ENCODE data around the gene SMYD4. TPM values are rescaled to one million over a fixed set of nuclear protein-coding genes. Genes with fewer than 3 reads are reported as not detected.

The SMYD4 gene
- total RNA-seq, 1 experiment from 2014 or later = 23.3 TPM

DNA sequence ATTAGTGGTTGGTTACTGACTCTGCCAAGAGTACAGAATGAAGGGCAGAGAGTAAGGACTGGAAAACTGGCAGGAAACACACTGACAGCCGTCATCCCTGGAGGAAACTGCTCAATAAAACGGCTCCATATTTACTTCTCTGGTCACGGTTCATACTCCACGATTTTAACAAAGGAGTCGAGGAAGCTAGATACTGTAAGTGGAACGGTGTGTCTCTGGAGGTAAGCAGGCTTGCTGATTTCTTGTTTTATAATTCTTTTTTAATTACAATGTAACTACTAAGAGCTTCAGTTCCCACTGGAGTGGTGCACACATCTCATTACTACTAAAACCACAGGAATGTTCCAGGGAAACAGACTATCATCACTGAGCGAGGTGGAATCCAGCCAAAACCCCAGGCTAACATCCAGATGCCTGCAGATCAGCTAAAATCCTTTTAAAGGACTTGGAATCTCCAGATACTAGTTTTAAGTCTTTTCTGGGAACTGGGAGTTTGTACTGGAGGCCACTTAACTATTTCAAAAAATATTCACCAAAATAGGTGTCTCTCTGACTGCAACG, 50.1 kb downstream of the SMYD4 start:
- ChIA-PET CTCF (interaction anchor here (0.6 to 1.1 kb wide), 2 partner anchors 33 to 63 kb away, joined by 3 to 4 read pairs; no protein-coding TSS in a partner anchor), POLR2A (ENCODE audit: unreplicated experiment) (no interaction called here)
- intact Hi-C loops (cut with micrococcal nuclease; ENCODE audit: unreplicated experiment) = no loop called here
- no TSS peak for BruUV-seq (replicated peaks)
- no peak overlapping the region for H2AFZ ChIP-seq
- peaks cover 10% of the 10 kb centered on the region; the same call in 1 of the 2 replicates for H3F3A ChIP-seq (ENCODE audit: insufficient read depth, low read depth)
- no peaks in the 10 kb centered on the region for H3K36me3 ChIP-seq (ENCODE audit: low read depth)
- no peaks in the 10 kb centered on the region for H3K9me2 ChIP-seq (ENCODE audit: insufficient read depth)
- no peak overlapping the region for H3K4me3 ChIP-seq
- H3K79me2 ChIP-seq (ENCODE audit: low read depth) = no peaks in the 10 kb centered on the region
- no peaks in the 10 kb centered on the region for H4K20me1 ChIP-seq (ENCODE audit: insufficient read depth)
- no peaks in the 10 kb centered on the region for H3K4me1 ChIP-seq (replicated peaks; ENCODE audit: insufficient read depth)
- H3K27me3 ChIP-seq (ENCODE audit: insufficient read depth, low read depth) = no peaks in the 10 kb centered on the region
- no peak for TF ChIP-seq EZH2 (IDR thresholded peaks at IDR 0.05; ENCODE audit: low read depth)
- TF ChIP-seq, protein P1, sequence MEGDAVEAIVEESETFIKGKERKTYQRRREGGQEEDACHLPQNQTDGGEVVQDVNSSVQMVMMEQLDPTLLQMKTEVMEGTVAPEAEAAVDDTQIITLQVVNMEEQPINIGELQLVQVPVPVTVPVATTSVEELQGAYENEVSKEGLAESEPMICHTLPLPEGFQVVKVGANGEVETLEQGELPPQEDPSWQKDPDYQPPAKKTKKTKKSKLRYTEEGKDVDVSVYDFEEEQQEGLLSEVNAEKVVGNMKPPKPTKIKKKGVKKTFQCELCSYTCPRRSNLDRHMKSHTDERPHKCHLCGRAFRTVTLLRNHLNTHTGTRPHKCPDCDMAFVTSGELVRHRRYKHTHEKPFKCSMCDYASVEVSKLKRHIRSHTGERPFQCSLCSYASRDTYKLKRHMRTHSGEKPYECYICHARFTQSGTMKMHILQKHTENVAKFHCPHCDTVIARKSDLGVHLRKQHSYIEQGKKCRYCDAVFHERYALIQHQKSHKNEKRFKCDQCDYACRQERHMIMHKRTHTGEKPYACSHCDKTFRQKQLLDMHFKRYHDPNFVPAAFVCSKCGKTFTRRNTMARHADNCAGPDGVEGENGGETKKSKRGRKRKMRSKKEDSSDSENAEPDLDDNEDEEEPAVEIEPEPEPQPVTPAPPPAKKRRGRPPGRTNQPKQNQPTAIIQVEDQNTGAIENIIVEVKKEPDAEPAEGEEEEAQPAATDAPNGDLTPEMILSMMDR (conservative IDR thresholded peaks at IDR 0.05) = no peak
- H3K4me2 ChIP-seq = no peak overlapping the region
- peak in 1 of 2 experiments; percentile 51 for DNase-seq
- no peaks in the 10 kb centered on the region for H3K9me3 ChIP-seq (ENCODE audit: insufficient read depth, low read depth)
- H3K27ac ChIP-seq = no peak overlapping the region

DNA sequence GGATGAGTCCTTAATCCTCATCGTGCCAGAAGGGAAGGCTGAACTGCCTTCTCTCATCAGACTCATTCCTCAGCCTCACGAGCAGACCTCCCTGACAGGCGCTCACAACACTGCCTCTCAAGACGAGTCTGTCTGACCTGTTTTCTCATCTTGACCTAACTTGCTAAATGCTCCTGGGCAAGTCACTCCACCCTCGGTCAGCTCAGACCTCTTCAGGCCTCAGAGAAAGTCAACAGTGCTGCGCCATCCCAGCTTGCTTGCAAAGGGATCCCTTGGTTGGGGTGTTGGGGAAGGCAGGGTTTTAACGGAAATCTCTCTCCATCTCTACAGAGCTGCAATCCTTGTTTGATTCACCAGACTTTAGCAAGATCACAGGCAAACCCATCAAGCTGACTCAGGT, 52.8 kb downstream of the SMYD4 start:
- Histone ChIP-seq H3K4me3 (no peak overlapping the region), H3K27me3 (ENCODE audit: insufficient read depth, low read depth) (no peaks in the 10 kb centered on the region), H3K9me2 (ENCODE audit: insufficient read depth) (no peaks in the 10 kb centered on the region), H4K20me1 (ENCODE audit: insufficient read depth) (no peaks in the 10 kb centered on the region), H3K27ac (no peak overlapping the region), H3K4me2 (no peak overlapping the region), H2AFZ (no peak overlapping the region), H3K9me3 (ENCODE audit: insufficient read depth, low read depth) (no peaks in the 10 kb centered on the region), H3K79me2 (ENCODE audit: low read depth) (no peaks in the 10 kb centered on the region), H3K36me3 (ENCODE audit: low read depth) (no peaks in the 10 kb centered on the region), H3K4me1 (replicated peaks; ENCODE audit: insufficient read depth) (no peaks in the 10 kb centered on the region), H3F3A (ENCODE audit: insufficient read depth, low read depth) (peaks cover 4% of the 10 kb centered on the region; the same call in 1 of the 2 replicates)
- intact Hi-C loops (cut with micrococcal nuclease; ENCODE audit: unreplicated experiment) = no loop called here
- DNase-seq = no peak
- TF ChIP-seq EZH2 (IDR thresholded peaks at IDR 0.05; ENCODE audit: low read depth) = no peak
- TF ChIP-seq, protein P1 (conservative IDR thresholded peaks at IDR 0.05) = no peak
- no TSS peak for BruUV-seq (replicated peaks)
- ChIA-PET CTCF (no interaction called here), POLR2A (ENCODE audit: unreplicated experiment) (no interaction called here)

- Histone ChIP-seq H3F3A (ENCODE audit: insufficient read depth, low read depth) (peaks cover 4% of the 10 kb centered on the region; the same call in 1 of the 2 replicates), H3K4me3 (no peak overlapping the region), H3K4me1 (replicated peaks; ENCODE audit: insufficient read depth) (no peaks in the 10 kb centered on the region), H2AFZ (no peak overlapping the region), H3K9me3 (ENCODE audit: insufficient read depth, low read depth) (no peaks in the 10 kb centered on the region), H3K36me3 (ENCODE audit: low read depth) (no peaks in the 10 kb centered on the region), H3K4me2 (no peak overlapping the region), H3K9me2 (ENCODE audit: insufficient read depth) (no peaks in the 10 kb centered on the region), H3K27me3 (ENCODE audit: insufficient read depth, low read depth) (no peaks in the 10 kb centered on the region), H4K20me1 (ENCODE audit: insufficient read depth) (no peaks in the 10 kb centered on the region), H3K79me2 (ENCODE audit: low read depth) (no peaks in the 10 kb centered on the region), H3K27ac (no peak overlapping the region)
- intact Hi-C loops (cut with micrococcal nuclease; ENCODE audit: unreplicated experiment) = no loop called here
- CTCF ChIA-PET = no interaction called here
- POLR2A ChIA-PET (ENCODE audit: unreplicated experiment) = interaction anchor here (0.7 kb wide), 1 partner anchor 235 kb away, joined by 3 read pairs; no protein-coding TSS in a partner anchor
- no TSS peak for BruUV-seq (replicated peaks)
- no peak for DNase-seq
- no peak for TF ChIP-seq EZH2 (IDR thresholded peaks at IDR 0.05; ENCODE audit: low read depth)
- TF ChIP-seq, protein P1 (conservative IDR thresholded peaks at IDR 0.05) = no peak
Observed at GRCh38 chr17:1776328-1776727, 53.4 kb downstream of the SMYD4 start.

Data from PC-9 (cell line).